ENCODE results near the gene KCNH4. TPM values are rescaled to one million over a fixed set of nuclear protein-coding genes. Genes with fewer than 3 reads are reported as not detected.

The KCNH4 gene
- total and polyA plus RNA-seq, 2 of the 13 experiments (the other 11 are each of a cell fraction or from before 2014, with no cell fraction given), result 0.01 to 0.09 TPM

GRCh38 chr17:42182927-42183734, 2.2 kb upstream of the KCNH4 start (continued):
- TF ChIP-seq CBFB (CRISPR knock-in tag; IDR thresholded peaks at IDR 0.05), result no peak
- no peak for TF ChIP-seq NCOA5 (CRISPR knock-in tag; IDR thresholded peaks at IDR 0.05)
- TF ChIP-seq ATF6 (CRISPR knock-in tag; conservative IDR thresholded peaks at IDR 0.05), result no peak
- TF ChIP-seq ZNF329 (CRISPR knock-in tag; IDR thresholded peaks at IDR 0.05; ENCODE audit: low read depth), result no peak
- no peak for TF ChIP-seq HNF1A (IDR thresholded peaks at IDR 0.05; ENCODE audit: low read depth)
- TF ChIP-seq HNF1A (CRISPR knock-in tag; IDR thresholded peaks at IDR 0.05; ENCODE audit: borderline replicate concordance), result no peak
- no peak for TF ChIP-seq TEAD2 (CRISPR knock-in tag; IDR thresholded peaks at IDR 0.05)
- no peak; the same call in 1 of the 2 replicates for TF ChIP-seq ZBTB25 (CRISPR knock-in tag; IDR thresholded peaks at IDR 0.05)
- TF ChIP-seq TP53 (CRISPR knock-in tag; conservative IDR thresholded peaks at IDR 0.05), result no peak
- TF ChIP-seq PCBP2 (optimal IDR thresholded peaks at IDR 0.05; ENCODE audit: low read depth, low read length, poor library complexity, severe bottlenecking), result no peak
- TF ChIP-seq ATF2 (CRISPR knock-in tag; IDR thresholded peaks at IDR 0.05), result no peak
- TF ChIP-seq ETV6 (CRISPR knock-in tag; conservative IDR thresholded peaks at IDR 0.05), result no peak
- no peak for TF ChIP-seq TBP (CRISPR knock-in tag; IDR thresholded peaks at IDR 0.05)
- peak; percentile 10; the same call in 1 of the 2 replicates for TF ChIP-seq ZGPAT (CRISPR knock-in tag; IDR thresholded peaks at IDR 0.05)
- TF ChIP-seq CHCHD3 (CRISPR knock-in tag; IDR thresholded peaks at IDR 0.05), result no peak
- TF ChIP-seq ZNF691 (CRISPR knock-in tag; IDR thresholded peaks at IDR 0.05; ENCODE audit: borderline replicate concordance, low read depth), result peak; percentile 67; the same call in 1 of the 2 replicates
- no peak for TF ChIP-seq ESRRA (CRISPR knock-in tag; IDR thresholded peaks at IDR 0.05; ENCODE audit: low read depth)
- no peak for TF ChIP-seq TCF7L2 (IDR thresholded peaks at IDR 0.05; ENCODE audit: low read depth, low read length)

All from HepG2 (cell line).